Type B pancreatic cell (in vitro differentiated cells): ENCODE results near the gene STARD13. TPM values are rescaled to one million over a fixed set of nuclear protein-coding genes. Genes with fewer than 3 reads are reported as not detected.
A peak's percentile ranks its signal among the peaks of the same experiment; 100 is the strongest.

ENCODE experiments used
- DNase-seq: peaks from one replicate; pipeline ENCODE4 v3.0.0; 2021; ENCODE audit warnings: mixed read lengths; ENCODE audit not compliant: unreplicated experiment; ENCODE audit errors: extremely low spot score
- H3K27ac Mint-ChIP-seq: 2 replicates; pipeline ENCODE4 v1.8.0; 2021; ENCODE audit warnings: mild to moderate bottlenecking, mixed read lengths
- H3K27me3 Mint-ChIP-seq: 2 replicates; pipeline ENCODE4 v1.8.0; 2021; ENCODE audit warnings: mixed read lengths
- H3K36me3 Mint-ChIP-seq: 2 replicates; pipeline ENCODE4 v1.8.0; 2021; ENCODE audit warnings: mixed read lengths
- H3K4me1 Mint-ChIP-seq: one replicate; pipeline ENCODE4 v1.8.0; 2021; ENCODE audit warnings: mixed read lengths; ENCODE audit not compliant: unreplicated experiment
- H3K4me3 Mint-ChIP-seq: 2 replicates; pipeline ENCODE4 v1.8.0; 2021; ENCODE audit warnings: mild to moderate bottlenecking, mixed read lengths
- H3K9me3 Mint-ChIP-seq: 2 replicates; pipeline ENCODE4 v1.8.0; 2021; ENCODE audit warnings: mixed read lengths
- total RNA-seq: library from RNA; stranded (reverse); gene quantifications from 2 replicates; pipeline ENCODE4 v1.2.1, GENCODE V29; 2021; ENCODE audit warnings: low replicate concordance
- TF ChIP-seq, protein P1 (sequence below): fragments of 200-600 bp; sonication (generic); conservative IDR thresholded peaks from 2 replicates; pipeline ENCODE4 v1.5.0; 2021; ENCODE audit warnings: antibody characterized with exemption, mild to moderate bottlenecking

The STARD13 gene
- total RNA-seq, 1 donor from 2014 or later = 12.1 TPM

- H3K4me1 Mint-ChIP-seq = no peaks in the 10 kb centered on the region
- TF ChIP-seq, protein P1, sequence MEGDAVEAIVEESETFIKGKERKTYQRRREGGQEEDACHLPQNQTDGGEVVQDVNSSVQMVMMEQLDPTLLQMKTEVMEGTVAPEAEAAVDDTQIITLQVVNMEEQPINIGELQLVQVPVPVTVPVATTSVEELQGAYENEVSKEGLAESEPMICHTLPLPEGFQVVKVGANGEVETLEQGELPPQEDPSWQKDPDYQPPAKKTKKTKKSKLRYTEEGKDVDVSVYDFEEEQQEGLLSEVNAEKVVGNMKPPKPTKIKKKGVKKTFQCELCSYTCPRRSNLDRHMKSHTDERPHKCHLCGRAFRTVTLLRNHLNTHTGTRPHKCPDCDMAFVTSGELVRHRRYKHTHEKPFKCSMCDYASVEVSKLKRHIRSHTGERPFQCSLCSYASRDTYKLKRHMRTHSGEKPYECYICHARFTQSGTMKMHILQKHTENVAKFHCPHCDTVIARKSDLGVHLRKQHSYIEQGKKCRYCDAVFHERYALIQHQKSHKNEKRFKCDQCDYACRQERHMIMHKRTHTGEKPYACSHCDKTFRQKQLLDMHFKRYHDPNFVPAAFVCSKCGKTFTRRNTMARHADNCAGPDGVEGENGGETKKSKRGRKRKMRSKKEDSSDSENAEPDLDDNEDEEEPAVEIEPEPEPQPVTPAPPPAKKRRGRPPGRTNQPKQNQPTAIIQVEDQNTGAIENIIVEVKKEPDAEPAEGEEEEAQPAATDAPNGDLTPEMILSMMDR = no peak
- peaks cover 6% of the 10 kb centered on the region for H3K9me3 Mint-ChIP-seq
- H3K27ac Mint-ChIP-seq = no peak overlapping the region
- H3K4me3 Mint-ChIP-seq = no peak overlapping the region
- no peaks in the 10 kb centered on the region for H3K36me3 Mint-ChIP-seq
- no peak for DNase-seq
- peaks cover 6% of the 10 kb centered on the region for H3K27me3 Mint-ChIP-seq
Observed at GRCh38 chr13:33070713-33071112, 214.8 kb downstream of the STARD13 start.

GRCh38 chr13:33069365-33069764, 216.2 kb downstream of the STARD13 start:
- Mint-ChIP-seq H3K4me1 (no peaks in the 10 kb centered on the region), H3K36me3 (no peaks in the 10 kb centered on the region), H3K4me3 (no peak overlapping the region), H3K27ac (no peak overlapping the region), H3K9me3 (peaks cover 6% of the 10 kb centered on the region), H3K27me3 (peaks cover 6% of the 10 kb centered on the region)
- DNase-seq = no peak
- TF ChIP-seq, protein P1 = peak; percentile 46

GRCh38 chr13:33066329-33066728, 219.2 kb downstream of the STARD13 start:
- H3K4me1 Mint-ChIP-seq = no peaks in the 10 kb centered on the region
- H3K27ac Mint-ChIP-seq = no peak overlapping the region
- H3K27me3 Mint-ChIP-seq = peaks cover 6% of the 10 kb centered on the region
- TF ChIP-seq, protein P1 = no peak
- H3K4me3 Mint-ChIP-seq = no peak overlapping the region
- DNase-seq = no peak
- H3K36me3 Mint-ChIP-seq = no peaks in the 10 kb centered on the region
- H3K9me3 Mint-ChIP-seq = peaks cover 6% of the 10 kb centered on the region

- peaks cover 3% of the 10 kb centered on the region for H3K27me3 Mint-ChIP-seq
- H3K27ac Mint-ChIP-seq = no peak overlapping the region
- peaks cover 17% of the 10 kb centered on the region for H3K4me1 Mint-ChIP-seq
- no peaks in the 10 kb centered on the region for H3K36me3 Mint-ChIP-seq
- TF ChIP-seq, protein P1 = no peak
- no peak for DNase-seq
- H3K9me3 Mint-ChIP-seq = no peaks in the 10 kb centered on the region
- no peak overlapping the region for H3K4me3 Mint-ChIP-seq
Observed at GRCh38 chr13:33060815-33061214, 224.7 kb downstream of the STARD13 start.

- no peak for DNase-seq
- Mint-ChIP-seq H3K9me3 (no peaks in the 10 kb centered on the region), H3K27me3 (peaks cover 4% of the 10 kb centered on the region), H3K4me3 (no peak overlapping the region), H3K4me1 (peaks cover 17% of the 10 kb centered on the region), H3K27ac (no peak overlapping the region), H3K36me3 (no peaks in the 10 kb centered on the region)
- TF ChIP-seq, protein P1 = no peak
Observed at GRCh38 chr13:33058776-33059327, 226.7 kb downstream of the STARD13 start.
